GM23248 (cell line): ENCODE measurements around the gene BTAF1. TPM values are rescaled to one million over a fixed set of nuclear protein-coding genes. Genes with fewer than 3 reads are reported as not detected.

ENCODE experiments used
- DNase-seq: peaks from one replicate; pipeline ENCODE4 v3.0.0-alpha.2; 2015
- H2AFZ ChIP-seq: fragments of 200-600 bp; sonication (generic); 2 replicates; pipeline ENCODE4 v1.6.1; 2016; ENCODE audit warnings: antibody characterized with exemption
- H3F3A ChIP-seq: fragments of 200-600 bp; sonication (generic); 2 replicates; pipeline ENCODE4 v1.6.1; 2016; ENCODE audit warnings: mild to moderate bottlenecking, antibody characterized with exemption, mixed run types; ENCODE audit not compliant: insufficient read depth
- H3K27ac ChIP-seq: fragments of 200-600 bp; sonication (generic); 2 replicates; pipeline ENCODE4 v1.5.1; 2016; ENCODE audit warnings: mild to moderate bottlenecking
- H3K27me3 ChIP-seq: fragments of 200-600 bp; sonication (generic); replicated peaks from 2 replicates; pipeline ENCODE4 v1.6.1; 2016; ENCODE audit warnings: mild to moderate bottlenecking; ENCODE audit not compliant: insufficient read depth
- H3K36me3 ChIP-seq: fragments of 200-600 bp; sonication (generic); 2 replicates; pipeline ENCODE4 v1.6.1; 2016; ENCODE audit warnings: low read depth, mild to moderate bottlenecking
- H3K4me1 ChIP-seq: fragments of 200-600 bp; sonication (generic); 2 replicates; pipeline ENCODE4 v1.6.1; 2016; ENCODE audit warnings: mild to moderate bottlenecking; ENCODE audit not compliant: insufficient read depth
- H3K4me2 ChIP-seq: fragments of 200-600 bp; sonication (generic); one replicate; pipeline ENCODE4 v1.6.1; 2016; ENCODE audit warnings: mild to moderate bottlenecking; ENCODE audit not compliant: unreplicated experiment
- H3K4me3 ChIP-seq: fragments of 200-600 bp; sonication (generic); 2 replicates; pipeline ENCODE4 v1.5.1; 2016; ENCODE audit warnings: mild to moderate bottlenecking
- H3K79me2 ChIP-seq: fragments of 200-600 bp; sonication (generic); 2 replicates; pipeline ENCODE4 v1.6.1; 2016; ENCODE audit warnings: mild to moderate bottlenecking; ENCODE audit not compliant: insufficient read depth
- H3K9ac ChIP-seq: fragments of 200-600 bp; sonication (generic); 2 replicates; pipeline ENCODE4 v1.6.1; 2016; ENCODE audit warnings: mild to moderate bottlenecking
- H3K9me2 ChIP-seq: fragments of 200-600 bp; sonication (generic); 2 replicates; pipeline ENCODE4 v1.6.1; 2016; ENCODE audit warnings: mixed run types, mild to moderate bottlenecking, moderate library complexity; ENCODE audit not compliant: insufficient read depth
- H3K9me3 ChIP-seq: fragments of 200-600 bp; sonication (generic); one replicate; pipeline ENCODE4 v1.6.1; 2017; ENCODE audit warnings: low read depth
- H4K20me1 ChIP-seq: fragments of 200-600 bp; sonication (generic); 2 replicates; pipeline ENCODE4 v1.6.0; 2016; ENCODE audit not compliant: insufficient read depth
- EZH2 ChIP-seq: fragments of 200-600 bp; sonication (generic); IDR thresholded peaks from 2 replicates; pipeline ENCODE4 v1.6.1; 2018; ENCODE audit warnings: antibody characterized with exemption, mild to moderate bottlenecking; ENCODE audit not compliant: insufficient read depth, poor library complexity, severe bottlenecking
- EZH2phosphoT487 ChIP-seq: fragments of 200-600 bp; sonication (generic); IDR thresholded peaks from 2 replicates; pipeline ENCODE4 v1.6.1; 2018; ENCODE audit warnings: antibody characterized with exemption, moderate library complexity, mild to moderate bottlenecking, low read depth; ENCODE audit not compliant: insufficient read depth
- WGBS, 2 experiments: methylation state at CpG; one replicate each; pipeline ENCODE4 v1.1.6; 2015 to 2017; ENCODE audit warnings: low lambda C conversion rate in 2 of 2, low coverage in 1 of 2; ENCODE audit errors: missing lambda C conversion rate in 2 of 2; 5-methylcytosine and 5-hydroxymethylcytosine counted together
- in situ Hi-C: fragments of 300-500 bp; cut with MboI; formaldehyde crosslinking; loops from 2 replicates; pipeline ENCODE4 v1.15.0; 2020
- polyA plus RNA-seq: library from polyadenylated mRNA; unstranded; fragments of >200 nt; fragmentation: Nextera tagmentation; extraction: Ambion mirVana; gene quantifications from 2 replicates; pipeline ENCODE4 v1.2.1, GENCODE V29; 2016
- total RNA-seq: library from RNA; depleted of rRNA; stranded (reverse); fragments of >200 nt; shearing (Covaris generic); gene quantifications from 2 replicates; pipeline ENCODE4 v1.2.3, GENCODE V29; 2014

The BTAF1 gene
- total and polyA plus RNA-seq, 2 experiments from 2014 or later: 17.0 to 29.2 TPM

- H3K4me1 ChIP-seq: no peaks in the 10 kb centered on the region
- TF ChIP-seq EZH2phosphoT487 (no peak), EZH2 (no peak)
- 15 to 19% methylated on average over 3 of the region's 3 CpGs for WGBS, 2 experiments
- no peaks in the 10 kb centered on the region for H3K27me3 ChIP-seq
- H3K9me2 ChIP-seq: no peaks in the 10 kb centered on the region
- peak overlapping the region; percentile 35; the same call in 1 of the 2 replicates for H2AFZ ChIP-seq
- no peaks in the 10 kb centered on the region for H4K20me1 ChIP-seq
- H3K4me3 ChIP-seq: no peak overlapping the region
- in situ Hi-C loops: no loop called here
- no peaks in the 10 kb centered on the region for H3K79me2 ChIP-seq
- H3K4me2 ChIP-seq: no peak overlapping the region
- no peak overlapping the region for H3K9ac ChIP-seq
- H3K27ac ChIP-seq: no peak overlapping the region
- H3K9me3 ChIP-seq: no peaks in the 10 kb centered on the region
- DNase-seq: peak; percentile 14
- H3F3A ChIP-seq: no peaks in the 10 kb centered on the region
- no peaks in the 10 kb centered on the region for H3K36me3 ChIP-seq
These were observed 43.3 kb upstream of the BTAF1 start for GRCh38 chr10:91880310-91880709.

DNA sequence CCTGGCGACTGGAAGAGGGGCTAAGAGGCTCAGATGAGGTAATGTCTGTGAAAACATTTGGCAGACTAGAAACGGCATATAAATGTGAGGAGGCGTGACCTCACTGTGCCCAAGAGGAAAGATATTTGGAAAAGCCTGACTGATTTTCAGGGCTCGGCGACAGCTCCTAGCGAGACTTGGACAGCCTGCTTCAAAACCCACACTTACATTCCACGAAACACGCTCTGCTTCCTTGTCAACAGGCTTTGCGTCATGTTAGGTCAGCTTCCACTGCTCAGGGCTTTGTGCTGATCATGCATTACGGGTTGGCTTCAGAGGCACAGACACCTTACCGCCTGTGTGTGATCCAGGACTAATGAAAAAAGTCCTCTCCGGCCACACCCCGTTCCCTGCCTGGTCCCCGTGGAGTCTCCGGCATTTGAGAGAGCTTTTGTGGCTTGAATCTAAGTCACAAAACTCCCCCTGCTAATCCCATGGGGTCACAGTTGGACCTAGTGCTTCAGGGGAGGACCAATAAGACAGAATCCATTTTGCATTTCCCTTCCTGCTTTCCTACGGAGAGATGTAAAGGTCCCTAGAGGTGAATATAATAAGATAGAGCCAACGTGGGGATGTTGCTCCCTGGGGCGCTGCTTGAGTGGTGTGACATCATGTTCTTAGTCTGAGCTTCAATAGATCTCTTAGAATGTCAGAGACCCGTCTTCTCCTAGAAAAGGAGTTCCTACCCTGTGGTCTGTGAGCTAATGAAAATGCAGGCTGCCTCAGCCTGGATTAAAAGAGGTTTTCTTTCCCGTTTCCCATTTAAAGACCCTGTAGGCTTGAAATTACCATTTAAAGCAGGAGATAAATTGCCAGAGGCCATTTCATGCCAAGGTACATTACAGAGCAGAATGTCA lies 39.8 kb upstream of the BTAF1 start:
- no peaks in the 10 kb centered on the region for H3K36me3 ChIP-seq
- no peaks in the 10 kb centered on the region for H3K79me2 ChIP-seq
- H3K4me1 ChIP-seq: 0 out of 2 replicates have a peak, but pooled peaks cover 8% of the 10 kb centered on the region
- peak overlapping the region; percentile 34 for H3K4me2 ChIP-seq
- H3K9me3 ChIP-seq: no peaks in the 10 kb centered on the region
- H4K20me1 ChIP-seq: no peaks in the 10 kb centered on the region
- no peak overlapping the region for H3K9ac ChIP-seq
- WGBS, 2 experiments: 25 to 26% methylated on average over 20 of the region's 20 CpGs
- TF ChIP-seq EZH2: no peak
- no peak for TF ChIP-seq EZH2phosphoT487
- in situ Hi-C loops: no loop called here
- no peaks in the 10 kb centered on the region for H3F3A ChIP-seq
- no peak overlapping the region for H3K27ac ChIP-seq
- peak; percentile 75 for DNase-seq
- peak overlapping the region; percentile 46; the same call in 1 of the 2 replicates for H3K4me3 ChIP-seq
- H3K27me3 ChIP-seq: no peaks in the 10 kb centered on the region
- peak overlapping the region; percentile 65 for H2AFZ ChIP-seq
- no peaks in the 10 kb centered on the region for H3K9me2 ChIP-seq

DNA sequence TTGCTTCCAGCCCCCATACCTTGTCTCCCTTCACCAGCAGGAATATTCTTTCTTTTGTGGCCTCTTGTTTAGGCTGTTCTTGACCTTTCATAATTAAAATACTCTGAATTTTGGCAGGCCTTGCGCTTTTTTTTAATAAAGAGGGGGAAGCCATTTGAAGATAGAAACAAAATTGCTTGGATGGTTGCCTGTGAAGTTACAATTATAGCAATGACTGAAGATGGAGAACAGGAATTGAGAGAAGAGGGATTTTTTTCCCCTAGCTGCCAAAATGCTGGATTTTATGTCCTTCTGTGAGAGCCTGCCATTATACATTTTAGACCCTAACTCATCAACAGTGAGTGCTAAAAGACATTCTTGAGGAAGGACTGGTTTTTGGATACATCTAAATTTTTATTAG lies 39.0 kb upstream of the BTAF1 start:
- TF ChIP-seq EZH2 (no peak), EZH2phosphoT487 (no peak)
- Histone ChIP-seq H3K4me1 (0 out of 2 replicates have a peak, but pooled peaks cover 8% of the 10 kb centered on the region), H3K9me2 (no peaks in the 10 kb centered on the region), H3K36me3 (no peaks in the 10 kb centered on the region), H2AFZ (no peak overlapping the region), H3K27ac (no peak overlapping the region), H3K9ac (no peak overlapping the region), H3K4me3 (no peak overlapping the region), H3K27me3 (no peaks in the 10 kb centered on the region), H3F3A (no peaks in the 10 kb centered on the region), H4K20me1 (no peaks in the 10 kb centered on the region), H3K9me3 (no peaks in the 10 kb centered on the region), H3K4me2 (no peak overlapping the region), H3K79me2 (no peaks in the 10 kb centered on the region)
- WGBS, 2 experiments: 96 to 100% methylated on average over 1 of the region's 1 CpG
- no peak for DNase-seq
- in situ Hi-C loops: no loop called here

- H3K9me2 ChIP-seq: no peaks in the 10 kb centered on the region
- 97 to 98% methylated on average over 9 of the region's 9 CpGs for WGBS, 2 experiments
- no peak for TF ChIP-seq EZH2
- H2AFZ ChIP-seq: no peak overlapping the region
- no peaks in the 10 kb centered on the region for H3K36me3 ChIP-seq
- DNase-seq: no peak
- in situ Hi-C loops: no loop called here
- H3K9me3 ChIP-seq: no peaks in the 10 kb centered on the region
- H3K27me3 ChIP-seq: no peaks in the 10 kb centered on the region
- no peaks in the 10 kb centered on the region for H4K20me1 ChIP-seq
- no peak overlapping the region for H3K27ac ChIP-seq
- H3K4me2 ChIP-seq: no peak overlapping the region
- no peak overlapping the region for H3K4me3 ChIP-seq
- no peak overlapping the region for H3K9ac ChIP-seq
- no peaks in the 10 kb centered on the region for H3K79me2 ChIP-seq
- H3K4me1 ChIP-seq: 0 out of 2 replicates have a peak, but pooled peaks cover 8% of the 10 kb centered on the region
- H3F3A ChIP-seq: no peaks in the 10 kb centered on the region
These were observed 38.0 kb upstream of the BTAF1 start for GRCh38 chr10:91885362-91886079.
